Endothelial cell of umbilical vein (primary cell): Measurements from ENCODE around the gene RASSF6. TPM values are rescaled to one million over a fixed set of nuclear protein-coding genes. Genes with fewer than 3 reads are reported as not detected.
A peak's percentile ranks its signal among the peaks of the same experiment; 100 is the strongest.

Experiments used
- BruUV-seq: library from RNA; stranded (reverse); fragments of 400-500 nt; replicated peaks from 2 replicates; lab custom pipeline; 2021; lab: Mats Ljungman, UMichigan
- CTCF ChIA-PET: fragments of 300-600, 350-600 bp; sonication (Branson Sonifier 250); formaldehyde crosslinking; loops from one replicate; lab custom pipeline; 2021; ENCODE audit warnings: antibody characterized with exemption, inconsistent platforms; lab: Charles Lee
- POLR2A ChIA-PET: fragments of 300-600, 350-600 bp; sonication (Branson Sonifier 250); formaldehyde crosslinking; loops from one replicate; lab custom pipeline; 2021; ENCODE audit warnings: antibody characterized with exemption, inconsistent platforms; lab: Charles Lee
- DNase-seq: peaks from one replicate; pipeline ENCODE4 v3.0.0-alpha.2; 2011; ENCODE audit warnings: low read depth, low spot score
- FAIRE-seq: peaks from 2 replicates; lab custom pipeline; 2011; peaks lifted over from hg19 to GRCh38; lab: Jason Lieb, UNC
- H2AFZ ChIP-seq: 2 replicates; pipeline ENCODE4 v1.6.0; 2012; ENCODE audit warnings: low read depth, low read length, control low read depth, inconsistent platforms
- H3K27ac ChIP-seq: 2 replicates; pipeline ENCODE4 v1.5.1; 2011; ENCODE audit warnings: low read depth, mild to moderate bottlenecking, control low read depth, low read length, moderate library complexity; ENCODE audit not compliant: insufficient read depth
- H3K27me3 ChIP-seq, 2 experiments: 2 replicates each; pipeline versions ENCODE4 v1.6.0 to v1.6.1; 2011; ENCODE audit warnings: low read length in 2 of 2, mixed read lengths in 1 of 2; ENCODE audit not compliant: control insufficient read depth in 2 of 2, insufficient read depth in 2 of 2
- H3K36me3 ChIP-seq, 2 experiments: 2 replicates in 1 of 2; 3 replicates in 1 of 2; pipeline ENCODE4 v1.5.1; 2011; ENCODE audit warnings: low read length in 2 of 2, mild to moderate bottlenecking in 1 of 2, moderate library complexity in 1 of 2; ENCODE audit not compliant: control insufficient read depth in 2 of 2, insufficient read depth in 2 of 2; ENCODE audit errors: extremely low read depth in 1 of 2
- H3K4me1 ChIP-seq: 3 replicates; pipeline ENCODE4 v1.5.1; 2011; ENCODE audit warnings: mild to moderate bottlenecking, low read length; ENCODE audit not compliant: control insufficient read depth, insufficient read depth; ENCODE audit errors: extremely low read depth
- H3K4me2 ChIP-seq: 2 replicates; pipeline ENCODE4 v1.6.1; 2011; ENCODE audit warnings: low read length, control low read depth, mixed read lengths; ENCODE audit not compliant: insufficient read depth
- H3K4me3 ChIP-seq, 3 experiments: fragments of 200-600 bp in 1 of 3; sonication (generic), shearing (Covaris generic) in 1 of 3; replicated peaks in 1 of 3; 2 replicates each; pipeline ENCODE4 v1.5.1; 2011 to 2016; ENCODE audit warnings: control low read depth in 3 of 3, low read length in 3 of 3, mild to moderate bottlenecking in 2 of 3, inconsistent platforms in 1 of 3, low read depth in 1 of 3, moderate library complexity in 1 of 3; ENCODE audit not compliant: insufficient read depth in 1 of 3
- H3K79me2 ChIP-seq: 2 replicates; pipeline ENCODE4 v1.6.0; 2012; ENCODE audit warnings: low read length, inconsistent platforms; ENCODE audit not compliant: control insufficient read depth, insufficient read depth
- H3K9ac ChIP-seq: replicated peaks from 2 replicates; pipeline ENCODE3; 2011; ENCODE audit warnings: low read length, control low read depth; ENCODE audit not compliant: insufficient read depth; ENCODE audit errors: extremely low read depth
- H3K9me1 ChIP-seq: replicated peaks from 3 replicates; pipeline ENCODE4 v1.6.0; 2011; ENCODE audit warnings: mild to moderate bottlenecking, low read length; ENCODE audit not compliant: control insufficient read depth, insufficient read depth; ENCODE audit errors: extremely low read depth
- H3K9me3 ChIP-seq: replicated peaks from 2 replicates; pipeline ENCODE4 v1.5.1; 2012; ENCODE audit warnings: low read length, inconsistent platforms; ENCODE audit not compliant: control insufficient read depth, insufficient read depth
- H4K20me1 ChIP-seq: replicated peaks from 2 replicates; pipeline ENCODE3; 2011; ENCODE audit warnings: mild to moderate bottlenecking, low read length; ENCODE audit not compliant: control insufficient read depth, insufficient read depth; ENCODE audit errors: extremely low read depth
- EZH2 ChIP-seq: IDR thresholded peaks from 2 replicates; pipeline ENCODE4 v1.6.1; 2012; ENCODE audit warnings: borderline replicate concordance, low read depth, mild to moderate bottlenecking, moderate library complexity, low read length, inconsistent platforms; ENCODE audit not compliant: severe bottlenecking
- FOS ChIP-seq: IDR thresholded peaks from 2 replicates; pipeline ENCODE4 v1.6.1; 2011; ENCODE audit warnings: mild to moderate bottlenecking, low read length, moderate library complexity, borderline replicate concordance; ENCODE audit not compliant: insufficient read depth
- GATA2 ChIP-seq: IDR thresholded peaks from 2 replicates; pipeline ENCODE4 v1.7.0; 2011; ENCODE audit warnings: low read depth, mild to moderate bottlenecking, moderate library complexity, mixed read lengths, low read length; ENCODE audit not compliant: insufficient read length, insufficient read depth
- JUN ChIP-seq: IDR thresholded peaks from 2 replicates; pipeline ENCODE4 v1.6.1; 2011; ENCODE audit warnings: borderline replicate concordance, low read depth; ENCODE audit not compliant: insufficient read length, insufficient read depth
- MAX ChIP-seq: IDR thresholded peaks from 2 replicates; pipeline ENCODE4 v1.6.1; 2011; ENCODE audit not compliant: insufficient read depth, insufficient read length
- POLR2A ChIP-seq: IDR thresholded peaks from 2 replicates; pipeline ENCODE4 v1.6.1; 2012; ENCODE audit warnings: low read depth, mild to moderate bottlenecking, control low read depth, low read length
- POLR2AphosphoS5 ChIP-seq: IDR thresholded peaks from 2 replicates; pipeline ENCODE4 v1.6.1; 2012; ENCODE audit warnings: low read depth, mild to moderate bottlenecking, control low read depth, low read length, moderate library complexity; ENCODE audit not compliant: insufficient read depth
- dilution Hi-C: fragments of 300-500 bp; cut with MboI; formaldehyde crosslinking; loops from one replicate; pipeline ENCODE4 v1.15.0; 2019; ENCODE audit warnings: low sequenced_read_pairs; ENCODE audit not compliant: extremely low pct_ligation_motif_present
- intact Hi-C: fragments of 100-400 bp; cut with micrococcal nuclease; formaldehyde crosslinking; loops from one replicate; pipeline ENCODE4 v1.10.0; 2022
- polyA plus RNA-seq, 4 experiments: library from polyadenylated mRNA; depleted of rRNA in 3 of 4; stranded (reverse) in 3 of 4; unstranded in 1 of 4; fragments of >200 nt; gene quantifications; 2 replicates each; pipeline versions ENCODE4 v1.2.1 to v1.2.3, GENCODE V29; 2011 to 2012; ENCODE audit warnings: missing spikeins in 1 of 4
- total RNA-seq: library from RNA; stranded (reverse); gene quantifications from 2 replicates; pipeline ENCODE4 v1.2.3, GENCODE V29; 2021

The RASSF6 gene
- total and polyA plus RNA-seq, 2 donors (not counting 3 experiments of a cell fraction or from before 2014, with no cell fraction given) = not detected

- BruUV-seq = no TSS peak
- no peak for TF ChIP-seq EZH2
- TF ChIP-seq MAX = no peak
- no peak for TF ChIP-seq POLR2A
- TF ChIP-seq POLR2AphosphoS5 = no peak
- peak; percentile 9 for TF ChIP-seq JUN
- Histone ChIP-seq H4K20me1 (no peaks in the 10 kb centered on the region), H3K79me2 (no peaks in the 10 kb centered on the region), H3K9me1 (no peaks in the 10 kb centered on the region), H2AFZ (no peak overlapping the region), H3K4me3 (no peak overlapping the region), H3K9ac (no peak overlapping the region), H3K27ac (no peak overlapping the region), H3K36me3 (no peaks in the 10 kb centered on the region), H3K4me1 (no peaks in the 10 kb centered on the region), H3K9me3 (no peaks in the 10 kb centered on the region), H3K27me3 (peaks cover 0 to 10% of the 10 kb centered on the region in 2 experiments), H3K4me2 (no peak overlapping the region)
- ChIA-PET CTCF (interaction anchor here (0.6 to 1.5 kb wide), 5 partner anchors 9 to 36 kb away, joined by 3 to 6 read pairs (median 4); no protein-coding TSS in a partner anchor), POLR2A (no interaction called here)
- DNase-seq (peak; percentile 84), FAIRE-seq (no peak)
- dilution Hi-C loops = no loop called here
- intact Hi-C loops = no loop called here
Observed at GRCh38 chr4:73609706-73610105, 10.5 kb downstream of the RASSF6 start.

GRCh38 chr4:73608689-73609594 lies 11.3 kb downstream of the RASSF6 start:
- Histone ChIP-seq H4K20me1 (no peaks in the 10 kb centered on the region), H3K9me1 (no peaks in the 10 kb centered on the region), H3K4me1 (no peaks in the 10 kb centered on the region), H3K4me2 (no peak overlapping the region), H3K27me3 (peaks cover 0 to 10% of the 10 kb centered on the region in 2 experiments), H3K36me3 (no peaks in the 10 kb centered on the region), H3K79me2 (no peaks in the 10 kb centered on the region), H3K9ac (no peak overlapping the region), H3K27ac (no peak overlapping the region), H3K4me3 (no peak overlapping the region), H3K9me3 (no peaks in the 10 kb centered on the region), H2AFZ (no peak overlapping the region)
- TF ChIP-seq FOS (no peak), GATA2 (no peak), EZH2 (no peak), JUN (no peak)
- CTCF ChIA-PET = interaction anchor here (0.6 to 1.5 kb wide), 5 partner anchors 8 to 35 kb away, joined by 3 to 6 read pairs (median 4); no protein-coding TSS in a partner anchor
- DNase-seq (peak; percentile 55), FAIRE-seq (no peak)
- no TSS peak for BruUV-seq
- dilution Hi-C loops = no loop called here
- intact Hi-C loops = no loop called here
- POLR2A ChIA-PET = no interaction called here
